ENCODE results near the gene RBM19.
A peak's percentile ranks its signal among the peaks of the same experiment; 100 is the strongest.
"Not testable (repeated sequence)": the region's sequence is repeated elsewhere in the genome, so short reads cannot be mapped to it uniquely, and the experiment has no call there.

Gene RBM19, protein sequence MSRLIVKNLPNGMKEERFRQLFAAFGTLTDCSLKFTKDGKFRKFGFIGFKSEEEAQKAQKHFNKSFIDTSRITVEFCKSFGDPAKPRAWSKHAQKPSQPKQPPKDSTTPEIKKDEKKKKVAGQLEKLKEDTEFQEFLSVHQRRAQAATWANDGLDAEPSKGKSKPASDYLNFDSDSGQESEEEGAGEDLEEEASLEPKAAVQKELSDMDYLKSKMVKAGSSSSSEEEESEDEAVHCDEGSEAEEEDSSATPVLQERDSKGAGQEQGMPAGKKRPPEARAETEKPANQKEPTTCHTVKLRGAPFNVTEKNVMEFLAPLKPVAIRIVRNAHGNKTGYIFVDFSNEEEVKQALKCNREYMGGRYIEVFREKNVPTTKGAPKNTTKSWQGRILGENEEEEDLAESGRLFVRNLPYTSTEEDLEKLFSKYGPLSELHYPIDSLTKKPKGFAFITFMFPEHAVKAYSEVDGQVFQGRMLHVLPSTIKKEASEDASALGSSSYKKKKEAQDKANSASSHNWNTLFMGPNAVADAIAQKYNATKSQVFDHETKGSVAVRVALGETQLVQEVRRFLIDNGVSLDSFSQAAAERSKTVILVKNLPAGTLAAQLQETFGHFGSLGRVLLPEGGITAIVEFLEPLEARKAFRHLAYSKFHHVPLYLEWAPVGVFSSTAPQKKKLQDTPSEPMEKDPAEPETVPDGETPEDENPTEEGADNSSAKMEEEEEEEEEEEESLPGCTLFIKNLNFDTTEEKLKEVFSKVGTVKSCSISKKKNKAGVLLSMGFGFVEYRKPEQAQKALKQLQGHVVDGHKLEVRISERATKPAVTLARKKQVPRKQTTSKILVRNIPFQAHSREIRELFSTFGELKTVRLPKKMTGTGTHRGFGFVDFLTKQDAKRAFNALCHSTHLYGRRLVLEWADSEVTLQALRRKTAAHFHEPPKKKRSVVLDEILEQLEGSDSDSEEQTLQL

DNA sequence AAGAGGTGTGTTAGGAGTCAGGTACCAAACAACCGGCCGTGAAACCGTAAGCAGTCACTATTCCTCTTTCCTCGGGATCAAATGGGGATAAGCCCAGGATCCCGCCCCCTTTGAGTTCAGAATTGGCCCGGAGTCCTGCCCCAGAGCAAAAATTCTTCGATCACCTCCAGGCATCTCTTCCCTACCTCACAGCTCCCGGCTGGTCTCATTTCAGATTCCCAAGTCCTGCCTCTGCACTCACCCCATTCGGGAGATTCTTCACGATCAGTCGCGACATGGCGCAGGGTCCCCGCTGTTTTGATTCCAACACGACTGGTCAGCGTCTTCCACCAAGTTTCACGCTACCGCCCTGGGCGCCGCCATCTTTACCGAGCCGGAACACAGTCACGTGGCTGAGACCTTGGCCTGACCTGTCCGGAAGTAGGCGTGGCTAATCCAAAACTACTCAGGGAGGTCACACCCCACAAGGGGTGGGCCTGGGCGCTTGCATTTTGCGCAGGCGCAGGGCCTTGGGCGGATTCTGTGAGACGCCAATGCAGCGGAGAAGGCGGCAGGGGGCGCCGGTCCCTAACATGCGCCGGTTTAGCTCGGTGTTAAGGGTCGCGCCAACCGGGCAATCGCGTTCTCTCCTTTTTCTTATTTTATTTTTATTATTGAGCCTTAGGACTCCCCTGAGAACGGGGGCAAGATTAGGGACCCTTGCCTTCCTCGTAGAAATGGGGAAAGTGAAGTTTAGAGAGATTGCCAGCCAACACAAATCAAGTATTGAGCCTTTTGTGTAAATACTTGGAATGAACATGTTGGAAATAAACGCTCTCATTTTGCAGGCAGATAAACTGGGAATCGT lies at the start of gene RBM19:
Gene RBM19 (minus strand): TSS at position 375 of the 847 bp plus-strand sequence. CDS start 98 bp downstream, at position 277.
- peak; percentile 97 for DNase-seq

DNA sequence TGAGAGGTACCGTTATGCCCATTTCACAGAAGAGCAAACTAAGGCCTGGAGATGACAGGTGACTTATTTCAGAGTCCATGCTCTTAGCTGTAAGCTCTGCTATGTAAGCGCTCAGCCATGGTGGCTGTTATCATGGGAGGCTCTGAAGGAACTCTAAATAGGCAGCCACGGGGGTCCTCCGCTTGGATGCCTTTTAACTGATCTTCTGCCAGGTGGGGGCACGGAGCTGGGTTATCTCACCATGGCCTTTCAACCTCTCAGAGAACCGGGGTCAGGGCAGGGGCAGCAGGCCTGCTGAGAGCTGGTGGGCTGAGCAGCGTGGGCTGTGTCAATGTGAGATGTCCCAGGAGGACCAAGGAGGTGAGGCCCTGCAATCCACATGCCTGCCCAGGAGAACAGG lies 49.7 kb upstream of the RBM19 start:
- no peak for DNase-seq

DNA sequence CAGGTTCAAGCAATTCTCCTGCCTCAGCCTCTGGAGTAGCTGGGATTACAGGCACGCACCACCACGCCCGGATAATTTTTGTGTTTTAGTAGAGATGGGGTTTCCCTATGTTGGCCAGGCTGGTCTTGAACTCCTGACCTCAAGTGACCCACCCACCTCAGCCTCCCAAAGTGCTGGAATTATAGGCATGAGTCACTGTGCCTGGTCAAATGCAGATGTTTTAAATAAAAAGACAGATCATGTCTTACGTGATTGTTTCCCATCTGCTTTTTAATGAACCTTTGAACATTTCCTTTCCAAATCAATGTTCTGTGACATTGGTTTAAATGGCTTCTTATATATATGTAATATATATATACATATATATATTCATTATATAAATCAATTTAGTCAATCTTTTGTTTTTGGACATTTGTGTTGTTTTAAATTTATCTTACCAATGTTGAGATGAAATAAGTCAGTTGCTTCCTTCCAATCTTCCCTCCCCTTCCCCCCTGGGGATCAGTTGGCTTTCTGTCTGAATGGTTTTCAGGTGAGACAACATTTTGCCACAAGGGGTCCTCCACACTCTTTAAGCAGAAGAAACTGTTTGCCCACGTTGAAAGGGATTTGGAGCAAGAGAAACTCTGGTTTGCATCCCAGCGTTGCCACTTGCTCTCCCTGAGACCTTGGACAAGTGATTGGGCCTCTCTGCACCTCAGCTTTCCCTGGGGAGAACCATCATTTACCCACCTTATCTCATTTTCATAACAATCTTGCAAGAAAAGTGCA lies 47.6 kb upstream of the RBM19 start:
- DNase-seq = peak; percentile 54

DNA sequence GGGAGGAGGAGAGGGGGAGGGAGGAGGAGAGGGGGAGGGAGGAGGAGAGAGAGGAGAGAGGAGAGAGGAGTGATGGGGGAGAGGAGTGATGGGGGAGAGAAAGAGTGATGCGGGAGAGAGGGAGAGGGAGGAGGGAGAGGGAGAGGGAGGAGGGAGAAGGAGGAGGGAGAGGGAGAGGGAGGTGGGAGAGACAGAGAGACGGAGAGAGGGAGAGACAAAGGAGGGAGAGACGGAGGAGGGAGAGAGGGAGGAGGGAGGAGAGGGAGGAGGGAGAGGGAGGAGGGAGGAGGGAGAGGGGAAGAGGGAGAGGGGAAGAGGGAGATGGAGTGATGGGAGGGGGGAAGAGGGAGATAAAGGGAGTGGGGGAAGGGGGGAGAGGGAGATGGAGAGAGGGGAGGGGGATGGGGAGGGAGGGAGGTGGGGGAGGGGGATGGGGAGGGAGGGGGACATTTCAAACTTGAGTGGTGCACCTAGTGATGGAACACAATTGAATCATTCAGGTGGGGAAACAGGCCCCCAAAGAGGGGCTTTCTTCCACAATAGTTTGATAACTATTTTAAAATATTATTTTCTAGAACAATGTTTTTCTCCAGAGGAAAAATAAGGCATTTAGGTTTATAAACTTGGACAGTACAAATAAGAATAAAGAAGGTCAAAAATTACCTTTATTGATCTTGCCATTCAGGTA lies 46.8 kb upstream of the RBM19 start:
- no peak for DNase-seq

DNA sequence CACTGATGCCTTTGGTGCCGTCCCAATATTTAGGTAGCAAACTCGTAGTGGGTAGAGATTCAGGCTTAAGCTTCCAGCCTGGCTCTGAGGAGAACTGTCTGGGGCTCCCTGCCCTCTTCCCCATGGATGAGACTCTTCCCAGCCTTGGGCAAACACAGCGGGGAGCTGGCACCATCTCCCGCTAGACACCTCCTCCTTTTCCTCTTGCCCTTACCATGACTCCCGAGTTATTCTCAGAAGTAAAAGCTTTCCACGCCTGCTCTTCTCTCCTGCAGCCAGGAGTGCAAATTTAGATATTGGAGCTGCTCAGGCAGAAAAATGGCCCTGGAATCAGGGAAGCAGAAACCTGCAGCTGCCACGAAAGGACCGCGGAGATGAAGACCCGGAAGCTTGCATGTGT lies 45.6 kb upstream of the RBM19 start:
- no peak for DNase-seq

- peak; percentile 91 for DNase-seq
Measured at GRCh38 chr12:114006482-114007425, 40.6 kb upstream of the RBM19 start.

DNA sequence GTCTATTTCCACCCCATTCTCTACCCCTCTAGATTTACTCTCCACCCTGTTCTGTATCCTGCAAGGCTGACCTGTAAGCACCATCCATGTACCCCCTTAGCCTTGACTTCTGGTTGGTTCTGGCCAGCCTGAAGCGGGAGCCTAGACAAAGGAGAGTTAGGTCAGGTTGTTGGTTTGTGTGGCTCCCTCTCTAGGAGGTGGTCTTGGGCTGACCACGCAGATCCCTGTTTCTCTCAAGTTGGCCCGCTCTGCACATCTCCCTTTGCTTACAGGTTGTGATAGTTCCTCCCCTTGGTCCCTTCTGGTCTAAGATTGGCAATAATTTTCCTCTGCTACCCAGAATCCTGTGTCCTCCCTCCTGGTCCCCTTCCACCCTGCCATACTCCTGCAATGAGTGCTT lies 38.3 kb upstream of the RBM19 start:
- no peak for DNase-seq

DNA sequence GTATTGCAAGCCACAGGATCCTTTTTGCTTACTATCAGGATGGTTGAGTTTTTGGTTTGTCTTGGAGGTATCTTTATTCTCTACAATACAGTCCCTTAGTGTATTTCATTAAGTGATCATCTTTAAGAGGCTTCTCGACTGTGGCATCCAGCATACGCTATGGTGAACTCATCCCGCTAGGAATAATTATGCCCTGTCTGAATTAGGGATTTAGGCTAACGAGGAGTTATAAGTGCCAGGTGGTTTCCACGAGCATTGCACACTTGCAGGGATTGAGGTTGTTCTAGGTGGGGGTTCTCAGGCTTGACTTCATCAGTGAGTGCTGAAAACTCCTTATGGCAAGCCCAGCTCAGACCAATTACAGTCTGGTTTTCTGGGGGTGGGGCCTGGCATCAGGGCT lies 37.2 kb upstream of the RBM19 start:
- DNase-seq = no peak

DNA sequence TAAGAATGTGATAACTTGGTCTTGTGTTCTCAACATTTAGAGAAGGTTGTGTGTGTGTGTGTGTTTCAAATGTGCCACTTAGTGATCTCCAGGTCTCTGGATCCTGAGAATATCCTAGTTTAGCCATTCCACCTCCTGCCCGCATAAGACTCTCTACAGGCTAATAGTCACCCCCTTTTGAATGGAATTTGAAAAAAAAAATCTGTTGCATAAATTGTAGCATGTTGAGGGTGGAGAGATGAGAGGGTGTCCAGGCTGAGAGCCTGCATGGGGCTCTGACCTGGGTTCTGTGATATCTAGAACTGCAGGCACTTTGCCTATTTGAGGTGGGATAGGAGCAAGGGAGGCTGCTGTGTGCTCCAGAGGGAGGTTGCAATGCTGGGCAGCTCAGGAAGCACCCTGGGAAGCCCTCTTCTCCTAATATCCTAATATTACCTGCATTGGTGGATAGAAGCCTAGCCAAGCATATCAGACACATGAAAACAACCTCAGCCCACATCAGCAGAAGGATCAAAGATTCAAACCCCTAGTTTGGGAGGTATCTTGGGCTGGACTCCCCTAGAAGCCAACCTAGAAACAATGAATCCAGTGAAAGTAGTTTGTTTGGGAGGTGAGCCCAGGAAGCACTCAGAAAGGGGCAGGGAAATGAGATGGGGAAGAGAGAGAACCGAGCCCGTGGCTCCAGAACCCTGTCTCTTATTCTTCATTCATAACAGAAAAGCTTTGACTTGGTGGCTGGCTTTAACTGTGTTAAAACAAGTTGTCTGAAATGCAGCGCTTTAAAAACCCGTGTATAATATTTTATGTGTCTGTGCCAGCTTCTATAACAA lies 35.6 kb upstream of the RBM19 start:
- no peak for DNase-seq

GRCh38 chr12:114000861-114001260 lies 34.7 kb upstream of the RBM19 start:
- no peak for DNase-seq

DNA sequence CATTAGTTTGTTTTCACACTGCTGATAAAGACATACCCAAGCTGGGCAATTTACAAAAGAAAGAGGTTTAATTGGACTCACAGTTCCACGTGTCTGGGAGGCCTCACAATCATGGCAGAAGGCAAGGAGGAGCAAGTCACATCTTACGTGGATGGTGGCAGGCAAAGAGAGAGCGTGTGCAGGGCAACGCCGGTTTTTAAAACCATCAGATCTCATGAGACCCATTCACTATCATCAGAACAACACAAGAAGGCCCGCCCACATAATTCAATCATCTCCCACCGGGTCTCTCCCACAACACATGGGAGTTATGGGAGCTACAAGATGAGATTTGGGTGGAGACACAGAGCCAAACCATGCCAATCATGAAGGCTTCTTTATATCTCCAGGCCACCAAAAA lies 34.1 kb upstream of the RBM19 start:
- DNase-seq = not testable (repeated sequence)

DNA sequence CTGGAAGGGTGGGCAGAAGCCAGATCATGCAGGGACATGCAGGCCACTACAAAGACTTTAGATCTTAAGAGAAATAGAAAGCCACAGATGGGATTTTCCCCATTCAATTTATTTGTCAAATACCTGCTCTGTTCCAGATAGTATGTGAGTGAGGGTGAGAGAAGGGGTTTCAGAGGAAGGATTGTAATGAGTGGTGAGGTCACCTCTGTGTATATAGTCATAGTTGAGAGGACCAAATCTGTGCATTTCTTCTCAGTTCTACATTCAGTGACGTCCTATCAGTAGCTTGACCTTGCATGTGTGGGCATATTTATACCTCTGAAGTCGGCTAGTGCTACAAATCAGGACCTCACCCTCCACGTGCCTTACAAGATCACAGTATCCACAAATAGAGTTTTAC lies 31.2 kb upstream of the RBM19 start:
- DNase-seq = peak; percentile 87

- peak; percentile 58 for DNase-seq
Measured at GRCh38 chr12:113996026-113996425, 29.9 kb upstream of the RBM19 start.

DNA sequence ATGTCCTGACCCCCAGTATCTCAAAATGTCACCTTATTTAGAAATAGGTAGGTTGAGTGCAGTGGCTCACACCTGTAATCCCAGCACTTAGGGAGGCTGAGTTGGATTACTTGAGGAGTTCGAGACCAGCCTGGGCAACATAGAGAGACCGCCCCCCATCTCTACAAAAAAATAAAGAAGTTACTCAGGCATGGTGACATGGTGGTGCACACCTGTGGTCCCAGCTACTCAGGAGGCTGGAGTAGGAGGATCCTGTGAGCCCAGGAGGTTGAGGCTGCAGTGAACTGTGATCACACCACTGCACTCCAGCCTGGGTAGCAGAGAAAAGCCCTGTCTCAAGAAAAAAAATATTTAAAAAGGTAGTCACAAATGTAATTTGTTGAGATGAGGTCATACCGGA lies 27.9 kb upstream of the RBM19 start:
- DNase-seq = no peak

DNA sequence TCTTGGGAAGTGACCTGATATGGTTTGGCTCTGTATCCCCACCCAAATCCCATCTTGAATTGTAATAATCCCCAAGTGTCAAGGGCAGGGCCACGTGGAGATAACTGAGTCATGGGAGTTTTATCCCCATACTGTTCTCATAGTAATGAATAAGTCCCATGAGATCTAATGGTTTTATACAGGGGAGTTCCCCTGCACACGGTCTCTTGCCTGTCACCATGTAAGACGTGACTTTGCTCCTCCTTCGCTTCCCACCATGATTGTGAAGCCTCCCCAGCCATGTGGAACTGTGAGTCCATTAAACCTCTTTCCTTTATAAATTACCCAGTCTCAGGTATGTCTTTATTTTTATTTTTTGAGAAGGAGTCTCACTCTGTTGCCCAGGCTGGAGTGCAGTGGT lies 26.6 kb upstream of the RBM19 start:
- DNase-seq = not testable (repeated sequence)

GRCh38 chr12:113991224-113992044 lies 25.3 kb upstream of the RBM19 start:
- no peak for DNase-seq

DNA sequence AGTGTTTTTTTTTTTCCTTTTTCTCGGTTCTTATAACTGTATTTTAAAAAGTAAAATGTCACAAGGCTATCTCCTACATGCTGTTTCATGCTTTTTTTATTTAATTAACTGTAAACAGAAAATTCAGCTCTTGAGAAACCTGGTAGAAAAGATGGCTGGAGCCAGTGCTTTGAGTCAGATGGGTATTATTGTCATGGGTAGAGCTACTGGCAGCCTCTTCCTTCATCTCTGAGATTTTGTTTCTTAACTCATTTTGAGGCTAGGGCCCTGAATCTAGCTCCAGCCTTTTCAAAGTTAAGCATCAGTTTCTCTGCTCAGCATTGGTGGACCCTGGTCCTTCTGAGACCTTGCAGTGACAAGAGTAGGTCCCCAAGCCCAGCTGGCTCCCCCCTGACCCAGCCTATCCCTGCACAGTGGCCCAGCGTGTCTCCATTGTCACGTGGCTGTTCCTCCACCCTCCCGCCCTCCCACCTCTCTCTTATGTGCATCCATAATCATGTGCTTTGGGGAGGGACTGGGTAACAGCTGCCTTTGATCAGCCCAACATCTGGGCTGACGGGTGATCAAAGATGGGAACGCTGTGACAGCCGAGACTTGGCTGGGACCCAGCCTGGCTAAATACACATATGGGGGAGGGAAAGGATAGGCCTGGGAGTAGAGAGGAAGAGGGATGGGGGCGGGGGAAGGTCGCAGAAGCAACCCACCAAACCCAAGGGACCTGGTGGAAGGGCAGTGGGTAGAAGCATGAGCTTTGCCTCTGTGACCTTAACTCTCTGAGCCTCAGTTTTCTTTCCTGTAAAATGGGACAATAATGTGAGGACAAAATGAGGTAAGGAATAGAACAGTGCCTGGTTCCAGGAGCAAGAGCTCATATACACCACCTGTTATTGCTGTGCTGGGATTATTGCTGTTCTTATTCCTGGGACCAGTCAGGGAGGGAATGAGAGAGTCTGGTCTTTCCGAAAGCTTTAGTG lies 24.4 kb upstream of the RBM19 start:
- peak; percentile 87 for DNase-seq
